Measurements from ENCODE around the gene MT1A. TPM values are rescaled to one million over a fixed set of nuclear protein-coding genes. Genes with fewer than 3 reads are reported as not detected.

MT1A gene
- total and polyA plus RNA-seq, 2 of the 8 experiments (the other 6 are each of a cell fraction or from before 2014, with no cell fraction given) = not detected

- Histone ChIP-seq H3K4me2 (ENCODE audit: insufficient read depth in 1 of 2, low read depth in 2 of 2, low read length in 2 of 2) (no peak overlapping the region), H4K20me1 (replicated peaks in 1 of 2; ENCODE audit: control insufficient read depth in 1 of 2, insufficient read depth in 2 of 2, low read length in 2 of 2) (peaks cover 2% of the 10 kb centered on the region in 2 experiments), H2BK15ac (ENCODE audit: low read length) (no peak overlapping the region), H3K36me3 (ENCODE audit: control insufficient read depth in 2 of 4, insufficient read depth in 4 of 4, low read length in 3 of 4) (no peaks in the 10 kb centered on the region), H2BK12ac (ENCODE audit: low read depth, low read length) (no peak overlapping the region), H3K23me2 (ENCODE audit: low read depth, low read length) (peaks cover 5% of the 10 kb centered on the region; the same call in 1 of the 2 replicates), H3K56ac (replicated peaks; ENCODE audit: insufficient read length, low read depth, low read length) (no peak overlapping the region), H2BK5ac (ENCODE audit: low read depth, low read length) (no peak overlapping the region), H2AK5ac (ENCODE audit: low read depth, low read length) (no peak overlapping the region), H3K18ac (ENCODE audit: extremely low read depth, low read length) (no peak overlapping the region), H3K9ac (replicated peaks in 1 of 4; ENCODE audit: extremely low read depth in 1 of 4, low read depth in 3 of 4, low read length in 3 of 4) (no peak overlapping the region), H3K14ac (ENCODE audit: insufficient read length) (no peak overlapping the region), H2AFZ (ENCODE audit: low read length) (no peak overlapping the region), H4K8ac (ENCODE audit: extremely low read depth, insufficient read depth, low read length) (no peak overlapping the region), H3K4me1 (replicated peaks in 1 of 4; ENCODE audit: control insufficient read depth in 3 of 4, insufficient read depth in 4 of 4, low read length in 3 of 4) (peaks cover 0 to 9% (median 1%) of the 10 kb centered on the region in 4 experiments; a peak in 4 of 7 replicates), H3K79me1 (ENCODE audit: low read depth, low read length) (no peaks in the 10 kb centered on the region), H2BK20ac (ENCODE audit: low read length) (no peak overlapping the region), H3K9me3 (ENCODE audit: insufficient read depth in 2 of 2, low read depth in 1 of 2, low read length in 1 of 2) (no peaks in the 10 kb centered on the region), H2BK120ac (replicated peaks; ENCODE audit: low read depth, low read length) (no peak overlapping the region), H4K91ac (replicated peaks; ENCODE audit: insufficient read length, low read length) (no peak overlapping the region), H3K79me2 (ENCODE audit: control insufficient read depth in 1 of 2, insufficient read depth in 2 of 2, low read length in 2 of 2) (no peaks in the 10 kb centered on the region), H3K27ac (ENCODE audit: low read depth, low read length) (no peak overlapping the region), H4K5ac (ENCODE audit: insufficient read length, low read depth, low read length) (no peak overlapping the region), H3K4ac (replicated peaks; ENCODE audit: insufficient read length, low read depth, low read length) (no peak overlapping the region), H3K4me3 (ENCODE audit: extremely low read depth in 1 of 4, insufficient read depth in 2 of 4, low read depth in 3 of 4, low read length in 4 of 4) (no peak overlapping the region), H3K23ac (ENCODE audit: insufficient read length) (no peak overlapping the region), H3K27me3 (replicated peaks in 1 of 4; ENCODE audit: control insufficient read depth in 3 of 4, extremely low read depth in 1 of 4, insufficient read depth in 3 of 4, low read length in 3 of 4) (peaks cover 12 to 29% (median 25%) of the 10 kb centered on the region in 4 experiments)
- no peak for DNase-seq (ENCODE audit: low read depth in 1 of 2, low spot score in 2 of 2)
- POLR2A ChIA-PET (ENCODE audit: partially characterized antibody) = interaction anchor here (0.6 to 1.4 kb wide), 2 partner anchors 82 to 181 kb away, joined by 3 read pairs; no protein-coding TSS in a partner anchor
- 89% methylated on average over 5 of the region's 5 CpGs; no CpG with 5 or more reads in 1 of the 2 experiments for WGBS, 2 experiments (ENCODE audit: extremely low coverage in 1 of 2, insufficient coverage in 1 of 2, insufficient read length in 1 of 2, insufficient replicate concordance in 2 of 2, low coverage in 1 of 2, low lambda C conversion rate in 2 of 2, missing lambda C conversion rate in 1 of 2)
- CTCF ChIA-PET (ENCODE audit: partially characterized antibody) = interaction anchor here (1.3 to 3.3 kb wide), 2 partner anchors 11 to 12 kb away, joined by 3 to 25 read pairs; no protein-coding TSS in a partner anchor
- no peak for FAIRE-seq
- TF ChIP-seq BRCA1 (IDR thresholded peaks at IDR 0.05; ENCODE audit: low read depth, low read length) (no peak), RNF2 (IDR thresholded peaks at IDR 0.05; ENCODE audit: borderline replicate concordance, low read depth, low read length, missing control alignments, poor library complexity, severe bottlenecking) (no peak), BCL11A (IDR thresholded peaks at IDR 0.05; ENCODE audit: low read depth in 2 of 2, low read length in 2 of 2) (no peak), SAP30 (IDR thresholded peaks at IDR 0.05; ENCODE audit: insufficient read depth, insufficient replicate concordance, low read length) (no peak), HDAC2 (IDR thresholded peaks at IDR 0.05; ENCODE audit: borderline replicate concordance in 1 of 2, low read depth in 2 of 2, low read length in 2 of 2) (no peak), RAD21 (IDR thresholded peaks at IDR 0.05 in 1 of 2, conservative IDR thresholded peaks at IDR 0.05 in 1 of 2; ENCODE audit: low read depth in 2 of 2, low read length in 2 of 2) (no peak), POLR2AphosphoS5 (IDR thresholded peaks at IDR 0.05; ENCODE audit: low read depth, low read length) (no peak), ATF2 (IDR thresholded peaks at IDR 0.05; ENCODE audit: low read length) (no peak), SP2 (IDR thresholded peaks at IDR 0.05; ENCODE audit: low read length) (no peak)
- TF ChIP-seq, protein P1, sequence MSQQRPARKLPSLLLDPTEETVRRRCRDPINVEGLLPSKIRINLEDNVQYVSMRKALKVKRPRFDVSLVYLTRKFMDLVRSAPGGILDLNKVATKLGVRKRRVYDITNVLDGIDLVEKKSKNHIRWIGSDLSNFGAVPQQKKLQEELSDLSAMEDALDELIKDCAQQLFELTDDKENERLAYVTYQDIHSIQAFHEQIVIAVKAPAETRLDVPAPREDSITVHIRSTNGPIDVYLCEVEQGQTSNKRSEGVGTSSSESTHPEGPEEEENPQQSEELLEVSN (IDR thresholded peaks at IDR 0.05) = no peak
Observed at GRCh38 chr16:56594292-56594619, 44.2 kb upstream of the MT1A start.

Measured in H1 (cell line).